Astrocyte (in vitro differentiated cells and primary cell): ENCODE measurements around the gene CMIP.

Experiments
- CTCF ChIP-seq: IDR thresholded peaks from 2 replicates; pipeline ENCODE4 v1.5.1; 2011; ENCODE audit warnings: low read depth, mild to moderate bottlenecking, inconsistent platforms, low read length, moderate library complexity; ENCODE audit not compliant: insufficient read depth
- EZH2 ChIP-seq: IDR thresholded peaks from 2 replicates; pipeline ENCODE4 v1.6.1; 2012; ENCODE audit warnings: mild to moderate bottlenecking, low read length, inconsistent platforms; ENCODE audit not compliant: insufficient read depth

GRCh38 chr16:81520560-81521135, 76.0 kb downstream of the CMIP start:
- TF ChIP-seq CTCF (no peak), EZH2 (no peak)
